ENCODE measurements around the gene HENMT1. TPM values are rescaled to one million over a fixed set of nuclear protein-coding genes. Genes with fewer than 3 reads are reported as not detected.

Gene HENMT1
- total and polyA plus RNA-seq, 2 experiments from 2014 or later: 3.8 to 4.7 TPM

GRCh38 chr1:108664481-108664880 lies 3.6 kb upstream of the HENMT1 start:
- no peak overlapping the region for H3K4me2 ChIP-seq
- no peaks in the 10 kb centered on the region for H3K79me2 ChIP-seq
- no peaks in the 10 kb centered on the region for H4K20me1 ChIP-seq (ENCODE audit: insufficient read depth, poor library complexity, severe bottlenecking)
- H3K4me1 ChIP-seq (ENCODE audit: insufficient read depth): peaks cover 5% of the 10 kb centered on the region
- H3K4me3 ChIP-seq: no peak overlapping the region
- no peaks in the 10 kb centered on the region for H3K9me2 ChIP-seq (replicated peaks; ENCODE audit: insufficient read depth)
- no peak overlapping the region for H3K27ac ChIP-seq
- DNase-seq (ENCODE audit: low spot score): no peak
- TF ChIP-seq CTCF (IDR thresholded peaks at IDR 0.05; ENCODE audit: poor library complexity) (no peak), EZH2phosphoT487 (IDR thresholded peaks at IDR 0.05; ENCODE audit: low read depth, severe bottlenecking, unreplicated experiment) (no peak), EZH2 (IDR thresholded peaks at IDR 0.05; ENCODE audit: borderline replicate concordance) (no peak)
- H3K36me3 ChIP-seq (replicated peaks; ENCODE audit: insufficient read depth, low read depth): no peaks in the 10 kb centered on the region
- 90% methylated on average over 6 of the region's 6 CpGs for WGBS (ENCODE audit: low lambda C conversion rate, missing lambda C conversion rate)
- no peaks in the 10 kb centered on the region for H3K27me3 ChIP-seq
- no peak overlapping the region for H2AFZ ChIP-seq
- H3K9me3 ChIP-seq (ENCODE audit: low read depth): no peaks in the 10 kb centered on the region

DNA sequence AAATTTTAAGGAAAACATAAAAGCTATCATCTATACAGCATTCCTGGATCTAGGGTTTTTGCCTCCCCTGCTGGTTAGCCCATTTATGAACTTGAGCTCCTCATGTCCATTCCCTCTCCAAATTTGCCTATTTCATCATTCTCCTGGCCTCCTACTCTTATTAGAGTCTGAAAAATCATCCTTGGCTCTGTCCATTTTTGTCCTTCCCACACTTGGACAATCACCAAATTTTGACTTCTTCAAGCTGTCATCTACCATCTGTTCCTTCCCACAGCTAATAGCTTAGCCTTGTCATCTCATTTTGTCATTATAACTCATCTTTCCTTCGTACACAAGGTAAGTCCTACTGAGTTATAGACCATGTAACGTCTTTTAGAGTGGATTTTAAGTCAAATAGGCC lies 2.2 kb upstream of the HENMT1 start:
- Histone ChIP-seq H3K36me3 (replicated peaks; ENCODE audit: insufficient read depth, low read depth) (no peaks in the 10 kb centered on the region), H3K27ac (no peak overlapping the region), H3K27me3 (no peaks in the 10 kb centered on the region), H3K79me2 (no peaks in the 10 kb centered on the region), H3K9me2 (replicated peaks; ENCODE audit: insufficient read depth) (no peaks in the 10 kb centered on the region), H4K20me1 (ENCODE audit: insufficient read depth, poor library complexity, severe bottlenecking) (no peaks in the 10 kb centered on the region), H2AFZ (no peak overlapping the region), H3K4me3 (no peak overlapping the region), H3K4me1 (ENCODE audit: insufficient read depth) (peaks cover 5% of the 10 kb centered on the region), H3K9me3 (ENCODE audit: low read depth) (no peaks in the 10 kb centered on the region), H3K4me2 (no peak overlapping the region)
- WGBS (ENCODE audit: low lambda C conversion rate, missing lambda C conversion rate): 80% methylated on average over 2 of the region's 2 CpGs
- no peak for DNase-seq (ENCODE audit: low spot score)
- no peak for TF ChIP-seq CTCF (IDR thresholded peaks at IDR 0.05; ENCODE audit: poor library complexity)
- TF ChIP-seq EZH2 (IDR thresholded peaks at IDR 0.05; ENCODE audit: borderline replicate concordance): no peak
- TF ChIP-seq EZH2phosphoT487 (IDR thresholded peaks at IDR 0.05; ENCODE audit: low read depth, severe bottlenecking, unreplicated experiment): no peak

DNA sequence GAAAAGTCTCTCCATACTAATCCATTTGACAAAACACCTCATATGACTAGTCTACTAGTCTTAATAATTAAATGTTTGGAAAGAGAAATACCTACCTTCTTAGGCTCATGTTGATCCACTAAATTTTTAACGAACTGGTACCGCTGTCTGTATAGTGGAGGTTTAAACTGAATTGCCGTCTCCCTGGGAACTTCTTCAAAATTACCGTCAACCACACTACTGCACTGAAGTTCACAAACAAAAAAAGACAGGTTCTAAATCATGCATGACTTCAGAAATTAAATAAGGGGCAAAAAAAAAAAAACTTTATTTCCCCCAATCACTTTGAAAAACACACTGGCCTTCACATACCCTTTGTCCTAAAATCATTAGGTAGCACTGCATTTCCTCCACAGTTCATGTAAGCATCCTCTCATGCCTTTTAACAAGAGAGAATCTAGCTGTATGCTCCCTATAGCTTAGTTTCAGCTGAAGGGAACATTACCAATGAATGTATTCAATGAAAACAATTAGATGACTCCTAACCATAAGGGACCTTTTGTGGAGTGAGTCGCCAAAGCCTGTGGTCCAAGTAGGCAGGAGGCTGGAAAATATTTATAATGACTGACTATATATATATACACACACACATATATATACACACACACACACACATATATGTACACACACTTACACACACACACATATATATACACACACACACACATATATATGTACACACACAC lies 3.4 kb downstream of the HENMT1 start:
- Histone ChIP-seq H3K4me2 (no peak overlapping the region), H3K9me2 (replicated peaks; ENCODE audit: insufficient read depth) (no peaks in the 10 kb centered on the region), H3K4me3 (no peak overlapping the region), H3K4me1 (ENCODE audit: insufficient read depth) (peaks cover 5% of the 10 kb centered on the region), H3K27me3 (no peaks in the 10 kb centered on the region), H3K27ac (no peak overlapping the region), H3K36me3 (replicated peaks; ENCODE audit: insufficient read depth, low read depth) (no peaks in the 10 kb centered on the region), H3K9me3 (ENCODE audit: low read depth) (no peaks in the 10 kb centered on the region), H4K20me1 (ENCODE audit: insufficient read depth, poor library complexity, severe bottlenecking) (no peaks in the 10 kb centered on the region), H3K79me2 (no peaks in the 10 kb centered on the region), H2AFZ (no peak overlapping the region)
- no peak for DNase-seq (ENCODE audit: low spot score)
- 93% methylated on average over 5 of the region's 5 CpGs for WGBS (ENCODE audit: low lambda C conversion rate, missing lambda C conversion rate)
- TF ChIP-seq EZH2 (IDR thresholded peaks at IDR 0.05; ENCODE audit: borderline replicate concordance) (no peak), EZH2phosphoT487 (IDR thresholded peaks at IDR 0.05; ENCODE audit: low read depth, severe bottlenecking, unreplicated experiment) (no peak), CTCF (IDR thresholded peaks at IDR 0.05; ENCODE audit: poor library complexity) (no peak)
